ENCODE data around the gene ADAM33.

Gene ADAM33

DNA sequence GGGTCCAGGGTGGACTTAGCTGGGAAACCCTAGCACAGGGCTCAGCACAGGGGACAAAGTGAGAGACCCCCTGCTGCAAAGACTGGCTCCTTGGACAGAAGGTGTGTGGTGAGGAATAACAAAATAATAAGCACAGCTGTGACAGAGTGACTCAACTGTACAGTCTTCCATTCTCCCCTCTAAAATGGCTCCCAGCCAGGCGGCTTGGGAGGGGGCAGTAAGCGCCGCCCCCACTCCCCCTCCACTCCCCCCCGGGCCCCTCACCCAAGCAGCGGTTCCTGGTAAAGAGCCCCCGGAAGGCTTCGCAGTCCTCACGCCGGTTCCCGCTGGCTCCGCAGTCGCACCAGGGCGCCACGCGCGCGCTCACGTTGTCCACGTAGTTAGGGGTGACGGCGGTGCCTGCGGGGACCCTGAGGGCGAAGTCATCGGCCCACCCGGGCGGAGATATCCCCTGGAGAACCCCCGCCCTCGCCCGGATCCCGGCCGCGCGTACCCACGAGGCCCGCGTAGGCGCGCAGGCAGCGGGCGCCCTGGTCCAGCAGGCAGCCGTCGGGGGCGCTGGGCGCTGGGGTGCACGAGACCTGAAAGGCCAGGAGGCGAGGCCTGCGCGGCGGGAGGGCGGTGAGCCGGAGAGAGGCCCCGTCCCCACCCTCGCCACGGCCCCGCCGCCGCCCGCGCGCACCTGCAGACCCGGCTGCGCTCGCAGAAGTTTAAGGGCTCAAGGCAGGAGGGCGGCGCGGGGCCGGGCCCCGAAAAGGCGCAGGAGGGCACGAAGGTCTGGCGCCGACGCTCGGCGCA lies 21.3 kb downstream of the ADAM33 start:
- DNase-seq (ENCODE audit: insufficient read length) (no peak), FAIRE-seq (no peak)
- no peak for TF ChIP-seq TAF1 (IDR thresholded peaks at IDR 0.05; ENCODE audit: borderline replicate concordance, low read depth, low read length)

DNA sequence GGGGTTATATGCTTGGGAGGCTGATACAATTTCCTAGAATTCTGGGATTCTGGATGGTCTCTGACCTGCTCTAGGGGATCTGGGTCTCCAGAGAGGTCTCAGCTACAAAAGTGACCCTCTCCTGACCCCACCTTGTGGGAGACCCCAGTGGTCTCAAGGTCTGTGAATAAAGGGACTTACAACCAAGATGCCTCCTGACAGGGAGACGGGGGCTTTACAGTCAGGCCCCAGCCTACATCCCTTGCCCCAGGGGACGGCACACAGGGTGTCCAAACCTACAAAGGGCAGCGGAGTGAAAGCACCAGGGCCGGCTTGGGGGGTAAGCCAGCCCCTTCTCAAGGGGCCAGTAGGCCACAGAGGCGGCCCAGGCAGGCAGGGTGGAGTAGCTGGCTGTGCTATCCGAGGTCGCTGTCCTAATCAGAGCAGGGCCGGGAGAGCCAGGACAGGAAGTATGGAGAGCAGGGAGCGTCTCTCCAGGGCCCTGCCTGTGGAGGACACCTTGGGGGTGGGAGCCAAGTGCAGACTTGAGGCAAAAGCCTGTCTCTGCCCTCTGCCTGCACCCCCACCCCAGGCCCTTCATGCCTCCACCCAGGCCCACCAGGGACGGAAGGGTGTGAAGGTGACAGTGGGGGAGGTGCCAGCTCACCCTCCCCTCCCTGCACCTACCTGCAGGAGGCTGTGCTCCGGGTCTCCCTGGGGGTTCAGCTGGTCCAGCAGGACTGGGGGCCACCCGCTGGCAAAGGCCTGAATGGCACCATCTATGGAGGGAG lies 22.1 kb downstream of the ADAM33 start:
- FAIRE-seq = no peak
- TF ChIP-seq POLR2AphosphoS5 (IDR thresholded peaks at IDR 0.05; ENCODE audit: low read depth, low read length) (no peak), POLR2A (IDR thresholded peaks at IDR 0.05; ENCODE audit: low read depth, low read length) (no peak), TAF1 (IDR thresholded peaks at IDR 0.05; ENCODE audit: borderline replicate concordance, low read depth, low read length) (no peak)
- DNase-seq (ENCODE audit: insufficient read length) = no peak

DNA sequence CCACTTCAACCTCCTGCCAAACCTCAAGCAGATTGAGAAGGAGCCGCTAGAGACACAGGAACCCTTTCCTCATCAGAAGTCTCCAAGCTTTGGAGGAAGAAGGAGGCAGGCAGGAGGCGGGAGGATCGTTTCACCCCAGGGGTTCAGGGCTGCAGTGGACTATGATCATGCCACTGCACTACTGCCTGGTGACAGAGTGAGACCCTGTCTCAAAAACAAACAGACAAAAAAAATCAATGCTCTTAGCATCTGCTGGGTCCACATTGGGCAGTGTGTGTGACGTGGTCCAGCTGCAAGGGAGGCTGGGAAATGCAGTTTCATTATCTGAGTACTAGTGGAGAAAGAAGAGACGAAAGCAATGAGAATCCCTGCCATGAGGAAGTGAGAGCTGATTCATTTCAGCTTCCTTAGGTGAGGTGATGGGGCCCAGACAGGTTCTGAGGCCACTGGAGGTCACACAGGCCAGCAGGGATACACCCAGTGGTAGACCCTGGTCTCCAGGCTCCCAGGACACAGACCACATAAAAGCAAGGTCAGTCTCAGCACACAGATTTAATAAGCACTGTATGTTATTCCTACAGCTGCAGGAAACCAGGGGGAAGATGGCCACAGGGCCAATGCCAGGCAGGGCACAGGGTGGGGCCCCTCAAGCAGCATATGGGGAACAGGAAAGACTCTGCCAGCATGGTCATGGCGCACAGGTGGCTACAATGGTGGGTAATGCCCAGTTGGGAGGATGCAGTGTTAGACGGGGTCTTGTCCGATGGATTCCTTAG lies 22.9 kb downstream of the ADAM33 start:
- peak; percentile 97 for FAIRE-seq

DNA sequence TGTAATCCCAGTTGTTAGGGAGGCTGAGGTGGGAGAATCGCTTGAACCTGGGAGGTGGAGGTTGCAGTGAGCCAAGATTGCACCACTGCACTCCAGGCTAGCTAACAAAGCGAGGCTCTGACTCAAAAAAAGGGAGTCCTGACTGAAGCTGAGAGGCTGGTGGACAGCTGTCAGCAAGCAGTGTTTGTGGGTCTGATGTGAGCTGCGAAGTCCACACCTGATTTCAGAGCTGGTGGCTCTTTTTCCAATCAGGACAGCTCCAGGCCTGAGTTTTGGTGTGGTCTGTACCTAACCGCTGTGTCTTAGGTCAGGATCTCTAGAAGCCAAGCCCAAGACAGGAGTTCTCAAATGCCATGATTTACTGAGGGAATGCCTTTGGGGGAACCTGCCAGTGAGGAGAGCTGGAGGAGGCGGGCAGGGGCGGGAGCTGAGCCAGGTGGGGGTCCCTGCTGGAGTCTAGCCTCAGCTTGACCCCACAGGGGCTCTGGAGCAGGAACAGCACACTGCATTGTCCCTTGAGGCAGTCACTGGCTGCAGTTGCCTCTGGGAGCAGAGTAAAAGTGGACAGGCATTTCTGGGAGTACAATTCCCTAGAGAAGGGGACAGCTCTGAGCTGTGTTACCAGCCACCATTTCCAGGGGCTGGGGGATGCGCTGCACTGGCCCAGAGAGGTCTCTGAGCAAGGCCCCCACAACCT lies 23.6 kb downstream of the ADAM33 start:
- no peak for TF ChIP-seq TAF1 (IDR thresholded peaks at IDR 0.05; ENCODE audit: borderline replicate concordance, low read depth, low read length)
- TF ChIP-seq POLR2A (IDR thresholded peaks at IDR 0.05; ENCODE audit: low read depth, low read length) = no peak
- TF ChIP-seq POLR2AphosphoS5 (IDR thresholded peaks at IDR 0.05; ENCODE audit: low read depth, low read length) = no peak
- FAIRE-seq (no peak), DNase-seq (ENCODE audit: insufficient read length) (no peak)

More for the DNA sequence above, 22.9 kb downstream of the ADAM33 start:
- TF ChIP-seq TAF1 (IDR thresholded peaks at IDR 0.05; ENCODE audit: borderline replicate concordance, low read depth, low read length) (no peak), POLR2AphosphoS5 (IDR thresholded peaks at IDR 0.05; ENCODE audit: low read depth, low read length) (no peak), POLR2A (IDR thresholded peaks at IDR 0.05; ENCODE audit: low read depth, low read length) (no peak)
- peak; percentile 80 for DNase-seq (ENCODE audit: insufficient read length)

DNA sequence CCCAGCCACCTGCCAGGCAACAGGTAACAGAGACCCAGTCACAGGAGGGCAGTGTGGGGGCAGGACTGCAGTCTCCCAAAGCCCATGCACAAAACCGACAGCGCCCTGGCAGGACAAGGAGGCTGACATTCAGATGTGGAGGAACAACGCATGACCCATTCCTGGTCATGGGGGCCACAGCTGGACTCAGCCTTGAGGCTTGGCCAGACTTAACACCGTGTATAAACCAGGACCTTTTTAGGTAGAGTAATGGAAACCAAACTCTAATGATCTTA lies 26.7 kb downstream of the ADAM33 start:
- DNase-seq (ENCODE audit: insufficient read length) (no peak), FAIRE-seq (no peak)
- TF ChIP-seq POLR2A (IDR thresholded peaks at IDR 0.05; ENCODE audit: low read depth, low read length) (no peak), TAF1 (IDR thresholded peaks at IDR 0.05; ENCODE audit: borderline replicate concordance, low read depth, low read length) (no peak), POLR2AphosphoS5 (IDR thresholded peaks at IDR 0.05; ENCODE audit: low read depth, low read length) (no peak)

DNA sequence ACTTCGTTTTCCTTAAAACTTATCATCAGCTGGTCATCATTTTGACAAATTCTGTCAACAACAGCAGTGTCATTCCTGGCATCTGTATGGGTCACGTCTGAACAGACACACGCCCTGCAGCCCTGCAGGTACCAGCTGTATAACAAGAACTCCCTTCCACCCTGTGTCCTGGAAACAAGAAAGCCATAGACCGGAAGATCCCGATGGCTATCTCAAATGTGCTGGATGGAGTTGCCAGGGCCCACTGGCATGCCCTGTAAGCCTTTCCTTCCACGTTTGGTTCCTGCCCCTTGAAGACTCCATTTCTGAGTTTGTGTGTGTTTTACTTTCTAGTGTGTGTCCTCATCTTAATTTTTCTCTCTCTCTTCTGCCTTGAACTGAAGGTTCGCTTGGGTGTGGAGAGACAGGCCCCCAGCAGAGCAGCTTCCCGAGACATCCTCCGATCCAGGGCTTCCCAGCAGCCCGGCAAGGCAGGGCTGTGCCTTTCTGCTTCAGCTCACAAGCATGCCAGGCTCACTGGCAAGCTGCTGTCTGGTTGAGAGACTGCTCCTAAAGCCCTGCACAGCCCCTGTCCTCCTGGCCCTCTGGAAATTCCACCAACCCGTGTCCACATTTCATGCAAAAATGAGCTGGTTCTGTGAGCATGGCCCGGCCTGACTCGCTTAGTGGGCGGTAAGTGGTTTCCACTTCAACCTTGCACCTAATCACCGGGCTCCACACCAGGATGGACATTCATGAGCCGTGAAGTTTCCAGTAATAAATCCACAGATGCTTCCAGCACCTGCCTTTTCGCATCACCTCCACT lies 27.3 kb downstream of the ADAM33 start:
- no peak for FAIRE-seq
- DNase-seq (ENCODE audit: insufficient read length) = no peak
- no peak for TF ChIP-seq POLR2A (IDR thresholded peaks at IDR 0.05; ENCODE audit: low read depth, low read length)
- no peak for TF ChIP-seq POLR2AphosphoS5 (IDR thresholded peaks at IDR 0.05; ENCODE audit: low read depth, low read length)
- no peak for TF ChIP-seq TAF1 (IDR thresholded peaks at IDR 0.05; ENCODE audit: borderline replicate concordance, low read depth, low read length)

DNA sequence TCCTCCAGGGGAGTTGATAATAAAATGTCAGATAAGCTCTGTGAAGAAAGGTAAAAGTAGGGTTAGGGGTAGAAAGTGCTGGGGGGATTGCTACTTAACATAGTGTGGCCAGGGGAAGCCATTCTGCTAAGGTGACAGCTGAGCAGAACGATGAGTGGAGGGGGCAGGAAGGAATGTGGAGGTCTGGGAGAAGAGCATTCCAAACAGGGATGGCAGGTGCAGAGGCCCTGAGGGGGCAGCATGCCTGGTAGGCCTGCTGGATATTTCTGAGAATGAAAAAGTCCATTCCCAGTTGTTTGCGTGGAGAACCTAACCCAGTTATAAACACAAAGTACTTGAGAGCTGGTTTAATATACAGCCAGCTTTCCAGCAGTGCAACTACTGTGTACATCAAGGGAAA lies 27.9 kb downstream of the ADAM33 start:
- no peak for FAIRE-seq
- no peak for TF ChIP-seq POLR2AphosphoS5 (IDR thresholded peaks at IDR 0.05; ENCODE audit: low read depth, low read length)
- no peak for TF ChIP-seq TAF1 (IDR thresholded peaks at IDR 0.05; ENCODE audit: borderline replicate concordance, low read depth, low read length)
- TF ChIP-seq POLR2A (IDR thresholded peaks at IDR 0.05; ENCODE audit: low read depth, low read length) = no peak
- DNase-seq (ENCODE audit: insufficient read length) = no peak

DNA sequence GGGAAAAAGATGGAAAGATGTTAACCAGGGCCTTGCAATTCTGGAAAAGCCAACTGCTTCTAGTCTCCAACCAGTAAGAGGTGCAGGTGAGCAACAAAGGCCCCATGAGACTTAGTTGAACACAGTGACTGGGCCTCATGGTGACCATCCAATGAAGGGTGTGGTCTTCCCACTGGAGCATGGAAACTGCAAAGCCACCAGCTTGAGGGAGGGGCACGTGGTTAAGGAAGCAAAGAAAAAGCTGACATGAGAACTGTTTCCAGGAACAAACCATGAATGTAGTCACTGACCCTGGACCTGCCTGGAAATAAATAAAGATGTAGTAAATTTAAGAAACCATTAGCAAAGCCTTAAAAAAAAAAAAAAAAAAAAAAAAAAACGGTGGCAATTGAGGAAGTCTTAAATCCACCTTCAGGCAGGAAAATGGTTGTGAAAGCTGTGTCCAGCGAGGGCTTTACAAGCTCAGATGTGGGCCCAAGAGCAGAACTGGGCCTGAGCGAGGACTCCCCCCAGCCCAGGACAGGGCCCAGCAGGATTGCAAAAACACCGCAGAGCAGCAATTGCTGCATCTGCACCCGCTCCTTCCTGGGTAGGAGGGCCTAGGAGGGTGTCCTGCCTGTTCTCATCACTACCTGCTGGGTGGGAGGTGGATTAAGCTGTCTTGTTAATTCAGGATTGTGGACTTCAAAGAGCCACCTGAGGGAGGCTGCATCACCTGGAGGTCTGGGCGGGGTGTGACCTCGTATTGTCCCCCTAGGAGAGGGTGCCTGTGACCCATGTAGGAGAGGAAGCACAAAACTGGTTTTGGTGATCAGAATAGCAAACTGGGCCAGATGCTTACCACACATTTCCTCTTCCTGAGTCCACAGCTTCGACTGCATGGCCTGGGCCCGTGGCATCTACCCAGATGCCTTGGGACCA lies 28.9 kb downstream of the ADAM33 start:
- FAIRE-seq (no peak), DNase-seq (ENCODE audit: insufficient read length) (no peak)
- TF ChIP-seq TAF1 (IDR thresholded peaks at IDR 0.05; ENCODE audit: borderline replicate concordance, low read depth, low read length) = no peak
- TF ChIP-seq POLR2AphosphoS5 (IDR thresholded peaks at IDR 0.05; ENCODE audit: low read depth, low read length) = no peak

DNA sequence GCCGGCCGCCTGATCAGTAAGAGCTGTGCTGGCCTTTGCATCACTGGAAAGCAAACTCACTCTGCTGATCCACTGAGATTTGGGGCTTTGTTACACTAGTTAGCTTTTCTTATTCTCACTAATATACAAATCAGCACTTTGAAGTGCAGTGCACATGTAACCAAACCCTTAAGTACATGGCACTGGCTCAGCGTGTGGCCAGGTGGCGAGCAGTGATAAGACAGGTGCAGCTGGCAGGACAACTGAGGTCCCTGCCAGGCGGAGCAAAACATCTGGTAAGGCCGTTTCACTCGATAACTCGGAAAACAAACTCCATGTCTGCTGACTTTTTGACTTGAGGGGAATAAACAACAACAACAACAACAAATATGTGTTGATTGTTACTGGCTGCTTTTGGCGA lies 29.6 kb downstream of the ADAM33 start:
- FAIRE-seq (no peak), DNase-seq (ENCODE audit: insufficient read length) (no peak)
- no peak for TF ChIP-seq POLR2AphosphoS5 (IDR thresholded peaks at IDR 0.05; ENCODE audit: low read depth, low read length)
- TF ChIP-seq POLR2A (IDR thresholded peaks at IDR 0.05; ENCODE audit: low read depth, low read length) = no peak
- no peak for TF ChIP-seq TAF1 (IDR thresholded peaks at IDR 0.05; ENCODE audit: borderline replicate concordance, low read depth, low read length)

All from GM12892 (cell line).